Body of pancreas (tissue), 4 donors: ENCODE results near the gene FRAS1. TPM values are rescaled to one million over a fixed set of nuclear protein-coding genes. Genes with fewer than 3 reads are reported as not detected.
"Not testable (repeated sequence)": the region's sequence is repeated elsewhere in the genome, so short reads cannot be mapped to it uniquely, and the experiment has no call there.

Source experiments
- ATAC-seq: fragments of 150-250 bp; one replicate; pipeline ENCODE4 v1.9.1; 2016
- DNase-seq, 4 donors: peaks; one replicate each; pipeline ENCODE4 v3.0.0-alpha.2; 2019
- H3K27ac ChIP-seq, 4 donors: fragments of 200-600 bp; sonication (generic); 1 replicate in 3 of 4; 2 replicates in 1 of 4; pipeline versions ENCODE4 v1.5.1 to v1.6.1; 2016 to 2019; ENCODE audit warnings: mild to moderate bottlenecking in 1 of 4, mixed read lengths in 1 of 4, moderate library complexity in 1 of 4
- H3K27me3 ChIP-seq, 2 donors: fragments of 200-600 bp; sonication (generic); one replicate each; pipeline ENCODE4 v1.6.0; 2016; ENCODE audit warnings: mild to moderate bottlenecking in 1 of 2
- H3K36me3 ChIP-seq, 2 donors: fragments of 200-600 bp; sonication (generic); replicated peaks in 1 of 2; 2 replicates each; pipeline ENCODE4 v1.5.1; 2016; ENCODE audit warnings: low read depth in 2 of 2; ENCODE audit not compliant: insufficient read depth in 1 of 2
- H3K4me1 ChIP-seq: fragments of 200-600 bp; sonication (generic); one replicate; pipeline ENCODE4 v1.6.0; 2016
- H3K4me3 ChIP-seq, 2 donors: fragments of 200-600 bp; sonication (generic); 1 replicate in 1 of 2; 2 replicates in 1 of 2; pipeline ENCODE4 v1.5.1; 2016 to 2019
- H3K9me3 ChIP-seq, 3 donors: fragments of 200-600 bp; sonication (generic); 1 replicate in 2 of 3; 2 replicates in 1 of 3; pipeline ENCODE4 v1.5.1; 2016
- POLR2A ChIP-seq, 3 donors: fragments of 450-650 bp; IDR thresholded peaks; one replicate each; pipeline ENCODE4 v1.6.1; 2016; ENCODE audit warnings: antibody characterized with exemption in 3 of 3, mild to moderate bottlenecking in 2 of 3
- WGBS, 2 donors: methylation state at CpG; one replicate each; pipeline ENCODE4 v1.1.5; 2017; 5-methylcytosine and 5-hydroxymethylcytosine counted together
- intact Hi-C: fragments of 100-400 bp; cut with DNase I; formaldehyde crosslinking; loops from one replicate; pipeline ENCODE4 v1.15.1; 2023
- total RNA-seq, 2 donors: library from RNA; depleted of rRNA; stranded (reverse); fragments of >200 nt; gene quantifications; one replicate each; pipeline ENCODE4 v1.1.0, GENCODE V29; 2016
- TF ChIP-seq, protein P1 (sequence below), 7 experiments: fragments of 450-650 bp in 4 of 7; fragments of 200-600 bp in 3 of 7; sonication (generic) in 3 of 7; IDR thresholded peaks; one replicate each; pipeline ENCODE4 v1.5.1; 2016 to 2019; ENCODE audit warnings: antibody characterized with exemption in 7 of 7

The FRAS1 gene
- total RNA-seq, 2 donors from 2014 or later: 22.6 to 24.4 TPM

DNA sequence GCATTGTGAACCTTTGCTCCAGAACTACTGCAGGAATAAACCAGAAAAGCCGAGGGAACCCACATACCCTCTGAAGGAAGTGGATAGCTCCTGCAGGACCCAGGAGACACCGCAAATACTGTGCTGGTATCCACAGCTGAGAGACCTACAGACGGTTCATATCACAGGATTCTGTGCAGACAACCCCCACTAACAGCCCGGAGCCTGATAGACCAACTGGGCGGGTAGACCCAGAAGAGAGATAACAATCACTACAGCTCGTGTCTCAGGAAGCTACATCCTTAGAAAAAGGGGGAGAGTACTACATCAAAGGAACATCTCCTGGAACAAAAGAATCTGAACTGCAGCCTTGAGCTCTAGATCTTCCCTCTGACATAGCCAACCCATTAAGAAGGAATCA, 150.8 kb downstream of the FRAS1 start:
- Histone ChIP-seq H3K4me1 (no peaks in the 10 kb centered on the region), H3K9me3 (no peaks in the 10 kb centered on the region), H3K36me3 (no peaks in the 10 kb centered on the region), H3K4me3 (no peak overlapping the region), H3K27ac (no peak overlapping the region), H3K27me3 (no peaks in the 10 kb centered on the region)
- 48 to 62% methylated on average over 6 of the region's 6 CpGs for WGBS, 2 donors
- DNase-seq: no peak
- intact Hi-C loops: no loop called here
- no peak for ATAC-seq
- TF ChIP-seq, protein P1, sequence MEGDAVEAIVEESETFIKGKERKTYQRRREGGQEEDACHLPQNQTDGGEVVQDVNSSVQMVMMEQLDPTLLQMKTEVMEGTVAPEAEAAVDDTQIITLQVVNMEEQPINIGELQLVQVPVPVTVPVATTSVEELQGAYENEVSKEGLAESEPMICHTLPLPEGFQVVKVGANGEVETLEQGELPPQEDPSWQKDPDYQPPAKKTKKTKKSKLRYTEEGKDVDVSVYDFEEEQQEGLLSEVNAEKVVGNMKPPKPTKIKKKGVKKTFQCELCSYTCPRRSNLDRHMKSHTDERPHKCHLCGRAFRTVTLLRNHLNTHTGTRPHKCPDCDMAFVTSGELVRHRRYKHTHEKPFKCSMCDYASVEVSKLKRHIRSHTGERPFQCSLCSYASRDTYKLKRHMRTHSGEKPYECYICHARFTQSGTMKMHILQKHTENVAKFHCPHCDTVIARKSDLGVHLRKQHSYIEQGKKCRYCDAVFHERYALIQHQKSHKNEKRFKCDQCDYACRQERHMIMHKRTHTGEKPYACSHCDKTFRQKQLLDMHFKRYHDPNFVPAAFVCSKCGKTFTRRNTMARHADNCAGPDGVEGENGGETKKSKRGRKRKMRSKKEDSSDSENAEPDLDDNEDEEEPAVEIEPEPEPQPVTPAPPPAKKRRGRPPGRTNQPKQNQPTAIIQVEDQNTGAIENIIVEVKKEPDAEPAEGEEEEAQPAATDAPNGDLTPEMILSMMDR (IDR thresholded peaks at IDR 0.05): no peak
- no peak for TF ChIP-seq POLR2A (IDR thresholded peaks at IDR 0.05)

DNA sequence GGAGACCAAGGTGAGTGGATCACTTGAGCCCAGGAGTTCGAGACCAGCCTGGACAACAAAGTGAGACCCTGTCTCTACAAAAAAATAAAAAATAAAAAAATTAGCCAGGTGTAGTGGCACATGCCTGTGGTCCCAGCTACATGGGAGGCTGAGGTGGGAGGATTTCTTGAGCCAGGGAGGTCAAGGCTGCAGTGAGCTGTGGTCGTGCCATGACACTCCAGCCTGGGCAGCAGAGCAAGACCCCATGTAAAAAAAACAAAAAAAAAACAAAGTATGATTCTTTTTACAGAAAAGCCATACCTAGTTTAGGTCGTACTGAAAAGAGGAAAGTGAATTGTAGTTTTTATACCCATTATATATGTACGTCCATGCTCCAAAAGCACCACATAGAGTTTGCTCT, 151.8 kb downstream of the FRAS1 start:
- H3K9me3 ChIP-seq, DNase-seq, ATAC-seq, intact Hi-C loops, H3K4me3 ChIP-seq, H3K36me3 ChIP-seq, H3K27ac ChIP-seq, H3K4me1 ChIP-seq, H3K27me3 ChIP-seq: not testable (repeated sequence)
- 71 to 76% methylated on average over 4 of the region's 4 CpGs for WGBS, 2 donors

DNA sequence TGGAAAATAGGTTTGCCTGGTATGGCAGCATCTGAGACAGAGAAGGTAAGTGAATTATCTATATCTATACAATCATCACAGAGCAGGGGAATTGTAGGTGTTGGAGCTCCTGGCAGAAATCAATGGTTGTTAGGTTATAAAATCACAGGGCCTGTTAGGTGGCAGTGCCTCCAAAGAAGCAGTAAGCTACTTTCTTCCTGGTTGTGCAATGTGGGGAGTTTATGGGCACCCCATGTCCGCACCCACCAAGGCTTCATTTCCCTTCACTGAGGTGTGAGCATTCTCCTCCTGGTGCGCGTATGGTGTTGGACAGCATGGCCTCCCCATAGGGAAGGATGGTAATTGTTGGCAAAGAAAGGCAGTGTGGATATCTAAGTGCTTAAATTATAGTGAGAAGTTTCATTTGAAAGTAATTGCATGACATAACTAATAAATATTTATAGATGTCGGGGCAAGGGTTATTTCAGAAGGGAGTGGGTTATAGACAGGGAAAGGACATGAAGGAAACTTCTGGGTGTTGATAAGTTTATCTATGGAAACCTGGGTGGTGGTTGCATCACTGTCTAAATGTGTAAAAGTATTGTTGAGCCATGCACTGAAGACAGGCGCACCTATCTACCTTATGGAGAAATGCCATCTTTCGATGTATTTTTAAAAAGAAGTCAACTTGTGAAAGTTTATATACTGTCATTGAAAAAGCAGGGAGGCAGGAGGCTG, 153.7 kb downstream of the FRAS1 start:
- no peaks in the 10 kb centered on the region for H3K27me3 ChIP-seq
- intact Hi-C loops: no loop called here
- no peak overlapping the region for H3K27ac ChIP-seq
- no peak overlapping the region for H3K4me3 ChIP-seq
- TF ChIP-seq, protein P1 (IDR thresholded peaks at IDR 0.05): no peak
- no peak for TF ChIP-seq POLR2A (IDR thresholded peaks at IDR 0.05)
- no peak for DNase-seq
- WGBS, 2 donors: 87% methylated on average over 6 of the region's 6 CpGs
- no peaks in the 10 kb centered on the region for H3K36me3 ChIP-seq
- no peak for ATAC-seq
- no peaks in the 10 kb centered on the region for H3K9me3 ChIP-seq
- no peaks in the 10 kb centered on the region for H3K4me1 ChIP-seq

DNA sequence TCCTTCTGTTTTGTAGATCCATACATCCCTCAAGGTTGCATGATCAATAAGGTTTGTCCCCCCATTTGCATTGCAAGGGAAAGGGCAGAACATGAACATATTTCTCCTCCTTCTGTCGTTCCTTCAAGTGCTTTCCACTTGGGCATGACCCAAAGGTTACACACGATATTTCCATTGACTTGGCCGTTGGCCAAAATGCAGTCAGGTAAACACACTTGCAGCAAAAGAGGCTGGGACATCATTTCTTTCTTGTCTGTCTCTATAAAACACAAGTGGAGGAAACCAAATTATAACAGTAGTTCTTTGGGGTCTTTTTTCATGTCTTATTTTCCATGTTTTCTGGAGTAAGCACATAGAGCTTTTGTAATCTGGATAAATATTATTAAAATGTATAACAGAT, 156.1 kb downstream of the FRAS1 start:
- no peaks in the 10 kb centered on the region for H3K36me3 ChIP-seq
- TF ChIP-seq POLR2A (IDR thresholded peaks at IDR 0.05): no peak
- TF ChIP-seq, protein P1 (IDR thresholded peaks at IDR 0.05): no peak
- no peaks in the 10 kb centered on the region for H3K27me3 ChIP-seq
- H3K27ac ChIP-seq: no peak overlapping the region
- intact Hi-C loops: no loop called here
- ATAC-seq (no peak), DNase-seq (peak; percentile 7 to 34 (median 18))
- H3K4me1 ChIP-seq: no peaks in the 10 kb centered on the region
- H3K4me3 ChIP-seq: no peak overlapping the region
- H3K9me3 ChIP-seq: no peaks in the 10 kb centered on the region
- 12% methylated on average over 3 of the region's 3 CpGs for WGBS, 2 donors

DNA sequence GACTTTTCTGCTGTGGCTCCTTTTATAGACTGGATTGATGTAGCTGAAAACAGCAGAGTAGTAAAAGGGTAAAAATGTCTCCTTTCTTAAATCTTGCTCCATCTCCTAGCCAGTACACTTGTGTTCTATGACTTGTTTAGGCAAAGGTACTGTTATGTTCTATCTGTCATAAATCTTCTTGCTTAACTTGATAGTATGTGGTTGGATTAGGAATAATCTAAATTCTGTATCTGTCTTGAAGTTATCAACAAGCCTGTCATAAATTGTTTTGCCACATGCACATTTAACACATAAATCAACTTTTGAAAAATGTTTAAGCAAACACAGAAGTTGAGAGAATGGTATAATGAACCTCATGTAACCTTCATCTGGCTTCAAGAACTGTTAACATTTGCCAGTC, 157.0 kb downstream of the FRAS1 start:
- no peaks in the 10 kb centered on the region for H3K36me3 ChIP-seq
- no peak for ATAC-seq
- TF ChIP-seq, protein P1 (IDR thresholded peaks at IDR 0.05): no peak
- no peak for TF ChIP-seq POLR2A (IDR thresholded peaks at IDR 0.05)
- no peaks in the 10 kb centered on the region for H3K4me1 ChIP-seq
- no peak for DNase-seq
- no peak overlapping the region for H3K27ac ChIP-seq
- intact Hi-C loops: no loop called here
- H3K27me3 ChIP-seq: no peaks in the 10 kb centered on the region
- no peak overlapping the region for H3K4me3 ChIP-seq
- no peaks in the 10 kb centered on the region for H3K9me3 ChIP-seq
